ENCODE data around the gene DHRSX. TPM values are rescaled to one million over a fixed set of nuclear protein-coding genes. Genes with fewer than 3 reads are reported as not detected.
"Not testable (repeated sequence)": the region's sequence is repeated elsewhere in the genome, so short reads cannot be mapped to it uniquely, and the experiment has no call there.

DHRSX gene
- total RNA-seq, 1 experiment from 2014 or later, result 23.9 TPM

DNA sequence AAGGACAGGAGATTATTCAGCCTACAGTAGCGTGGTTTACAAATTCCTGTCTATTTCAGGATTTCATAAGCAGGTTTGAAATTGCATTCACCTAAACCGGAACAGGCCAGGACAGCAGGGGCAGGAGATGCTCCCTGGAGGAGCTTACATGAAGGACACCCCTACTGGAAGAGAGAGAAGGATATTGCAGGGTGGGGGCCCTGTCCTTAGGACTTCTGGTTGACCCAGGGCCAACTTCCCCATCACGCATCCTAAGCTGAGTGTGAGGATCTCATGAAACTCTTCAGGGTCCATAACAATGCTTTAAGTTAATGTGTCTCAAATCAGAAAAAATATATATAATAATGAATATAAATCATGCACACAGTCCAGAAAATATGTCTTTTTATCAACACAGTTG is 6.4 kb upstream of the DHRSX start:
- Mint-ChIP-seq H3K4me1 (ENCODE audit: insufficient read depth, unreplicated experiment) (peaks cover 6% of the 10 kb centered on the region), H3K27me3 (ENCODE audit: insufficient read depth, unreplicated experiment) (peaks cover 10% of the 10 kb centered on the region), H3K9me3 (ENCODE audit: unreplicated experiment) (no peaks in the 10 kb centered on the region), H3K36me3 (ENCODE audit: insufficient read depth, unreplicated experiment) (no peaks in the 10 kb centered on the region), H3K27ac (ENCODE audit: low read depth, unreplicated experiment) (no peak overlapping the region), H3K4me3 (ENCODE audit: unreplicated experiment) (no peak overlapping the region)
- POLR2A ChIA-PET, result no interaction called here
- intact Hi-C loops (cut with micrococcal nuclease), result no loop called here
- CTCF ChIA-PET, result no interaction called here
- no peak for DNase-seq (ENCODE audit: unreplicated experiment)
- no TSS peak for BruUV-seq (replicated peaks)
- TF ChIP-seq, protein P1, sequence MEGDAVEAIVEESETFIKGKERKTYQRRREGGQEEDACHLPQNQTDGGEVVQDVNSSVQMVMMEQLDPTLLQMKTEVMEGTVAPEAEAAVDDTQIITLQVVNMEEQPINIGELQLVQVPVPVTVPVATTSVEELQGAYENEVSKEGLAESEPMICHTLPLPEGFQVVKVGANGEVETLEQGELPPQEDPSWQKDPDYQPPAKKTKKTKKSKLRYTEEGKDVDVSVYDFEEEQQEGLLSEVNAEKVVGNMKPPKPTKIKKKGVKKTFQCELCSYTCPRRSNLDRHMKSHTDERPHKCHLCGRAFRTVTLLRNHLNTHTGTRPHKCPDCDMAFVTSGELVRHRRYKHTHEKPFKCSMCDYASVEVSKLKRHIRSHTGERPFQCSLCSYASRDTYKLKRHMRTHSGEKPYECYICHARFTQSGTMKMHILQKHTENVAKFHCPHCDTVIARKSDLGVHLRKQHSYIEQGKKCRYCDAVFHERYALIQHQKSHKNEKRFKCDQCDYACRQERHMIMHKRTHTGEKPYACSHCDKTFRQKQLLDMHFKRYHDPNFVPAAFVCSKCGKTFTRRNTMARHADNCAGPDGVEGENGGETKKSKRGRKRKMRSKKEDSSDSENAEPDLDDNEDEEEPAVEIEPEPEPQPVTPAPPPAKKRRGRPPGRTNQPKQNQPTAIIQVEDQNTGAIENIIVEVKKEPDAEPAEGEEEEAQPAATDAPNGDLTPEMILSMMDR (IDR thresholded peaks at IDR 0.05; ENCODE audit: unreplicated experiment), result no peak

DNA sequence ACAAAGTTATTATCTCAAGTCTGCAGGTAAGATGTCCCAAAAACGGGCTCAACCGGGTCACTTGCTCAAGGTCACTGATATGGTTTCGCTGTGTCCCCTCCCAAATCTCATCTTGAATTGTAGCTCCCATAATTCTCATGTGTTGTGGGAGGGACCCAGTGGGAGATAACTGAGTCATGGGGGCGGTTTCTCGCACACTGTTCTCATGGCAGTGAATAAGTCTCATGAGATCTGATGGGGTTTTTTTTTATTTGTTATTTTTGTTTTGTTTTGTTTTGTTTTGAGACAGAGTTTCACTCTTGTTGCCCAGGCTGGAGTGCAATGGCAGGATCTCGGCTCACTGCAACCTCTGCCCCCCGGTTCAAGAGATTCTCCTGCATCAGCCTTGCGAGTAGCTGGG is 4.6 kb upstream of the DHRSX start:
- H3K27me3 Mint-ChIP-seq (ENCODE audit: insufficient read depth, unreplicated experiment); DNase-seq (ENCODE audit: unreplicated experiment); H3K9me3 Mint-ChIP-seq (ENCODE audit: unreplicated experiment); H3K4me3 Mint-ChIP-seq (ENCODE audit: unreplicated experiment); BruUV-seq (replicated peaks); H3K27ac Mint-ChIP-seq (ENCODE audit: low read depth, unreplicated experiment); intact Hi-C loops (cut with micrococcal nuclease); CTCF ChIA-PET; H3K4me1 Mint-ChIP-seq (ENCODE audit: insufficient read depth, unreplicated experiment); H3K36me3 Mint-ChIP-seq (ENCODE audit: insufficient read depth, unreplicated experiment); POLR2A ChIA-PET: not testable (repeated sequence)

DNA sequence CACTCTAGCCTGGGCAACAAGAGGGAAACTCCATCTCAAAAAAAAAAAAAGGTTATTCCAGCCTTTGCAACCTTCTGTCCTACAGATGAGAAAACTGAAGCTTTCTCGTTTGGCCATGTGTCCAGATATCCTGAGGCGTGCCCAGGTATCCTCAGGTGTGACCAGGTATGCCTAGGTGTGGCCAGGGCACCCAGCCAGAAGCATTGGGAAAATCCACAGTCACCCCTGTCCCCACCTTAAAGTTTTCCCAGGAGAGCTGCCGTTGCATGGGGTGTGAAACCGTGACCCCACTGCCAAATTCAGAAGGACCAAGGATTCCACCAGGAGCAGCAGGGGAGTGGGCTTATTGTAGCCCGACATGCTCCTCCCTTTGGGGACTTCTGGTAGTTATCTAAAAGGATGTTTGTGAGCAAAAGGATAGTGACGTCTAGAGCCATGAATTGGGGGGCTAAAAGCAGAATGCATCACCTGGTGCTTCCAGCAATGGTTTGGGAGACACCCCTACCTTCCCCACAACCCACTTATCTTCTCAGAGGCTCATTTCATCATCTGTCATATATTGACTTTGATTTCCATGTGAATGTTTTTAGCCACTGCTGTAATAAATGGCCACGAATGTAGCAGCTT is 4.0 kb upstream of the DHRSX start:
- intact Hi-C loops (cut with micrococcal nuclease), result loop anchor here (5.0 kb wide), 2 partner anchors 82 to 102 kb away; no protein-coding TSS in a partner anchor
- TF ChIP-seq, protein P1 (IDR thresholded peaks at IDR 0.05; ENCODE audit: unreplicated experiment), result no peak
- Mint-ChIP-seq H3K36me3 (ENCODE audit: insufficient read depth, unreplicated experiment) (no peaks in the 10 kb centered on the region), H3K9me3 (ENCODE audit: unreplicated experiment) (no peaks in the 10 kb centered on the region), H3K27ac (ENCODE audit: low read depth, unreplicated experiment) (no peak overlapping the region), H3K4me3 (ENCODE audit: unreplicated experiment) (no peak overlapping the region), H3K27me3 (ENCODE audit: insufficient read depth, unreplicated experiment) (no peaks in the 10 kb centered on the region), H3K4me1 (ENCODE audit: insufficient read depth, unreplicated experiment) (peaks cover 6% of the 10 kb centered on the region)
- no peak for DNase-seq (ENCODE audit: unreplicated experiment)
- no TSS peak for BruUV-seq (replicated peaks)
- CTCF ChIA-PET, result no interaction called here
- POLR2A ChIA-PET, result no interaction called here

DNA sequence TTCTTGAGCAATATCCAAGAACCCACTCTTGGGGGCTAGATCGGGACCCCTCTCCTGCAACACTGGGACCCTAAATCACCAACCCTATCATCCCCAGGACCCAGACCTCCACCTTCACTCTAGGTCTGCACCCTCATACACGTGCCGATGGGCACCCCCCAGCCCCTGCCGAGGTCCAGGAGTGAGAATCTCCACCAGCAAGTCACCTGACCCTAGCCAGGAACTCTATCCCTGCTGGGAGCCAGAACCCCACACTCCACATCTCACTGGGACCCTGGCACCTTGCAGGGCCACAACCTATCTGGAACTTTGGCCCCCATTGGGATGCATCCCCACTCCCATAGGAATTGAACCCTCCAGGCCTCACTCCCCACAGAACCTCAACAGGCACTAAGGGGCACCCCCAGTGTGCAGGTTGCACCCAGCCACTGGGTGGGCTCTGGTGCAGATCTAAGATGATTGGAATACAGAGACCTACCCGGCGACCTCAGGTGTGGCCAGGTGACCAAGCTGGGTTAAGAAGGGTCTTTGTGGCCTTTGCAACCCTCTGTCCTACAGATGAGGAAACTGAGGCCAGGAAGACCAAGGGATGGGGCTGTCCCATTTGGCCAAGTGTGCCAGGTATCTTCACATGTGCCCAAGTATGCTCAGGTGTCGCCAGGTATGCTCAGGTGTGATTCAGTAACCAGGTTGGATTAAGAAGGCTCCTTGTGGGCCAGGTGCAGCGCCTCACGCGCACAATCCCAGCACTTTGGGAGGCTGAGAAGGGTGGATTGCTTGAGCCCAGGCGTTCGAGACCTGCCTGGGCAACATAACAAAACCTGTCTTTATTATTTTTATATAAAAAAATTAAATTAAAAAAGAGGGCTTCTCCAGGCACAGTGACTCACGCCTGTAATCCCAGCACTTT is 3.1 kb upstream of the DHRSX start:
- intact Hi-C loops (cut with micrococcal nuclease), result loop anchor here (5.0 kb wide), 2 partner anchors 83 to 103 kb away; no protein-coding TSS in a partner anchor
- H3K9me3 Mint-ChIP-seq (ENCODE audit: unreplicated experiment), result no peaks in the 10 kb centered on the region

More for the DNA sequence above, 3.1 kb upstream of the DHRSX start:
- Mint-ChIP-seq H3K4me3 (ENCODE audit: unreplicated experiment) (no peak overlapping the region), H3K27ac (ENCODE audit: low read depth, unreplicated experiment) (no peak overlapping the region), H3K4me1 (ENCODE audit: insufficient read depth, unreplicated experiment) (peaks cover 4% of the 10 kb centered on the region), H3K36me3 (ENCODE audit: insufficient read depth, unreplicated experiment) (no peaks in the 10 kb centered on the region), H3K27me3 (ENCODE audit: insufficient read depth, unreplicated experiment) (no peaks in the 10 kb centered on the region)
- TF ChIP-seq, protein P1 (IDR thresholded peaks at IDR 0.05; ENCODE audit: unreplicated experiment), result no peak
- DNase-seq (ENCODE audit: unreplicated experiment), result no peak
- POLR2A ChIA-PET, result no interaction called here
- CTCF ChIA-PET, result no interaction called here
- no TSS peak for BruUV-seq (replicated peaks)

Data from MCF 10A (cell line).